Natural killer cell (primary cell): Measurements from ENCODE around the gene NDEL1. TPM values are rescaled to one million over a fixed set of nuclear protein-coding genes. Genes with fewer than 3 reads are reported as not detected.
A peak's percentile ranks its signal among the peaks of the same experiment; 100 is the strongest.

Experiments used
- ATAC-seq, 3 donors: fragments of 150-1000 bp in 2 of 3; fragments of 200-7000 bp in 1 of 3; cut with Tn5 transposase; 1 replicate in 1 of 3; 2 replicates in 2 of 3; pipeline ENCODE4 v1.10.0; 2021; ENCODE audit warnings: mild to moderate bottlenecking in 2 of 3, moderate library complexity in 2 of 3
- DNase-seq, 2 donors: peaks; one replicate each; pipeline versions ENCODE4 v3.0.0 to v3.0.0-alpha.2; 2013 to 2021; ENCODE audit warnings: mixed read lengths in 1 of 2
- H3K27ac ChIP-seq: one replicate; pipeline ENCODE4 v1.5.1; 2013; ENCODE audit warnings: mild to moderate bottlenecking, low read length
- H3K27me3 ChIP-seq: one replicate; pipeline ENCODE4 v1.6.1; 2013; ENCODE audit warnings: low read length; ENCODE audit not compliant: control insufficient read depth, insufficient read depth
- H3K36me3 ChIP-seq: one replicate; pipeline ENCODE4 v1.6.1; 2013; ENCODE audit warnings: low read length; ENCODE audit not compliant: control insufficient read depth, insufficient read depth
- H3K4me1 ChIP-seq: one replicate; pipeline ENCODE4 v1.6.1; 2013; ENCODE audit warnings: low read length; ENCODE audit not compliant: control insufficient read depth, insufficient read depth
- H3K4me3 ChIP-seq: one replicate; pipeline ENCODE4 v1.5.1; 2013; ENCODE audit warnings: low read length
- H3K9me3 ChIP-seq: one replicate; pipeline ENCODE4 v1.6.1; 2013; ENCODE audit warnings: low read length; ENCODE audit not compliant: control insufficient read depth, insufficient read depth
- H3K27ac Mint-ChIP-seq, 2 donors: one replicate each; pipeline ENCODE4 v1.8.0; 2022; ENCODE audit warnings: mild to moderate bottlenecking in 2 of 2, mixed read lengths in 2 of 2, moderate library complexity in 1 of 2
- H3K27me3 Mint-ChIP-seq, 2 donors: one replicate each; pipeline ENCODE4 v1.8.0; 2022; ENCODE audit warnings: low read depth in 2 of 2, mixed read lengths in 2 of 2
- H3K36me3 Mint-ChIP-seq: one replicate; pipeline ENCODE4 v1.8.0; 2022; ENCODE audit warnings: mixed read lengths
- H3K4me1 Mint-ChIP-seq, 2 donors: one replicate each; pipeline ENCODE4 v1.8.0; 2022; ENCODE audit warnings: mixed read lengths in 2 of 2
- H3K4me3 Mint-ChIP-seq: one replicate; pipeline ENCODE4 v1.8.0; 2022; ENCODE audit warnings: mild to moderate bottlenecking, moderate library complexity, mixed read lengths
- H3K9me3 Mint-ChIP-seq, 2 donors: one replicate each; pipeline ENCODE4 v1.8.0; 2022; ENCODE audit warnings: mixed read lengths in 2 of 2
- CTCF ChIP-seq: fragments of 200-600 bp; IDR thresholded peaks from one replicate; pipeline ENCODE4 v1.8.0; 2022; ENCODE audit warnings: antibody characterized with exemption
- WGBS: methylation state at CpG from one replicate; pipeline ENCODE4 v1.1.7; 2013; ENCODE audit warnings: missing lambda C conversion rate; ENCODE audit not compliant: insufficient coverage; 5-methylcytosine and 5-hydroxymethylcytosine counted together
- intact Hi-C: fragments of 100-400 bp; cut with micrococcal nuclease; formaldehyde crosslinking; loops from one replicate; pipeline ENCODE4 v1.14.2; 2022
- total RNA-seq, 4 donors: library from RNA; stranded (reverse); fragments of 120-200 nt in 1 of 4; gene quantifications; one replicate each; pipeline versions ENCODE4 v1.2.3 to v1.2.4, GENCODE V29; 2013 to 2022

NDEL1 gene
- total RNA-seq, 3 donors from 2014 or later (not counting 1 experiment from before 2014, with no cell fraction given), result 174 to 219 (median 193) TPM

GRCh38 chr17:8444494-8444893 is 8.8 kb downstream of the NDEL1 start:
- ATAC-seq (no peak), DNase-seq (no peak)
- Histone ChIP-seq H3K36me3 (peaks cover 55% of the 10 kb centered on the region), H3K4me3 (no peak overlapping the region), H3K27ac (no peak overlapping the region), H3K27me3 (no peaks in the 10 kb centered on the region), H3K4me1 (no peaks in the 10 kb centered on the region), H3K9me3 (no peaks in the 10 kb centered on the region)
- 92% methylated on average over 3 of the region's 4 CpGs for WGBS
- no peak for TF ChIP-seq CTCF
- no peaks in the 10 kb centered on the region for H3K9me3 Mint-ChIP-seq
- H3K27ac Mint-ChIP-seq, result peak overlapping the region in 1 of 2 donors; percentile 12
- H3K4me3 Mint-ChIP-seq, result no peak overlapping the region
- H3K27me3 Mint-ChIP-seq, result no peaks in the 10 kb centered on the region
- peaks cover 44 to 57% of the 10 kb centered on the region in 2 donors for H3K4me1 Mint-ChIP-seq
- intact Hi-C loops, result no loop called here
- H3K36me3 Mint-ChIP-seq, result peaks cover 13% of the 10 kb centered on the region

- H3K27me3 Mint-ChIP-seq, result no peaks in the 10 kb centered on the region
- Histone ChIP-seq H3K36me3 (peaks cover 60% of the 10 kb centered on the region), H3K27me3 (no peaks in the 10 kb centered on the region), H3K4me3 (no peak overlapping the region), H3K27ac (no peak overlapping the region), H3K9me3 (no peaks in the 10 kb centered on the region), H3K4me1 (no peaks in the 10 kb centered on the region)
- no peak for TF ChIP-seq CTCF
- WGBS, result 94% methylated on average over 3 of the region's 4 CpGs
- intact Hi-C loops, result no loop called here
- DNase-seq, result no peak
- H3K27ac Mint-ChIP-seq, result no peak overlapping the region
- H3K4me1 Mint-ChIP-seq, result peaks cover 44 to 51% of the 10 kb centered on the region in 2 donors
- no peak for ATAC-seq
- peaks cover 17% of the 10 kb centered on the region for H3K36me3 Mint-ChIP-seq
- H3K9me3 Mint-ChIP-seq, result no peaks in the 10 kb centered on the region
- H3K4me3 Mint-ChIP-seq, result no peak overlapping the region
Observed at GRCh38 chr17:8445536-8445935, 9.9 kb downstream of the NDEL1 start.

GRCh38 chr17:8447799-8448198 is 12.1 kb downstream of the NDEL1 start:
- Mint-ChIP-seq H3K4me1 (peaks cover 29 to 34% of the 10 kb centered on the region in 2 donors), H3K9me3 (no peaks in the 10 kb centered on the region), H3K27ac (peak overlapping the region; percentile 40 to 41), H3K36me3 (peaks cover 27% of the 10 kb centered on the region), H3K27me3 (no peaks in the 10 kb centered on the region), H3K4me3 (no peak overlapping the region)
- WGBS, result 100% methylated on average over 3 of the region's 4 CpGs
- intact Hi-C loops, result no loop called here
- Histone ChIP-seq H3K27ac (no peak overlapping the region), H3K4me1 (no peaks in the 10 kb centered on the region), H3K36me3 (peaks cover 79% of the 10 kb centered on the region), H3K9me3 (no peaks in the 10 kb centered on the region), H3K4me3 (no peak overlapping the region), H3K27me3 (no peaks in the 10 kb centered on the region)
- TF ChIP-seq CTCF, result no peak
- ATAC-seq, result no peak
- no peak for DNase-seq

GRCh38 chr17:8448310-8448709 is 12.6 kb downstream of the NDEL1 start:
- H3K27ac Mint-ChIP-seq, result peak overlapping the region; percentile 38 to 40
- peak in 1 of 3 donors; percentile 29 for ATAC-seq

More at GRCh38 chr17:8448310-8448709, 12.6 kb downstream of the NDEL1 start:
- peaks cover 84% of the 10 kb centered on the region for H3K36me3 ChIP-seq
- Mint-ChIP-seq H3K4me3 (no peak overlapping the region), H3K36me3 (peaks cover 27% of the 10 kb centered on the region), H3K9me3 (no peaks in the 10 kb centered on the region), H3K27me3 (no peaks in the 10 kb centered on the region), H3K4me1 (peaks cover 24 to 29% of the 10 kb centered on the region in 2 donors)
- H3K9me3 ChIP-seq, result no peaks in the 10 kb centered on the region
- no peaks in the 10 kb centered on the region for H3K27me3 ChIP-seq
- H3K27ac ChIP-seq, result no peak overlapping the region
- H3K4me3 ChIP-seq, result no peak overlapping the region
- intact Hi-C loops, result no loop called here
- TF ChIP-seq CTCF, result no peak
- no peaks in the 10 kb centered on the region for H3K4me1 ChIP-seq
- no peak for DNase-seq
- 66% methylated on average over 3 of the region's 3 CpGs for WGBS
